ENCODE data around the gene CRYBG3. TPM values are rescaled to one million over a fixed set of nuclear protein-coding genes. Genes with fewer than 3 reads are reported as not detected.

The CRYBG3 gene
- total and polyA plus RNA-seq, 2 of the 13 experiments (the other 11 are each of a cell fraction or from before 2014, with no cell fraction given): 3.8 to 15.9 TPM

DNA sequence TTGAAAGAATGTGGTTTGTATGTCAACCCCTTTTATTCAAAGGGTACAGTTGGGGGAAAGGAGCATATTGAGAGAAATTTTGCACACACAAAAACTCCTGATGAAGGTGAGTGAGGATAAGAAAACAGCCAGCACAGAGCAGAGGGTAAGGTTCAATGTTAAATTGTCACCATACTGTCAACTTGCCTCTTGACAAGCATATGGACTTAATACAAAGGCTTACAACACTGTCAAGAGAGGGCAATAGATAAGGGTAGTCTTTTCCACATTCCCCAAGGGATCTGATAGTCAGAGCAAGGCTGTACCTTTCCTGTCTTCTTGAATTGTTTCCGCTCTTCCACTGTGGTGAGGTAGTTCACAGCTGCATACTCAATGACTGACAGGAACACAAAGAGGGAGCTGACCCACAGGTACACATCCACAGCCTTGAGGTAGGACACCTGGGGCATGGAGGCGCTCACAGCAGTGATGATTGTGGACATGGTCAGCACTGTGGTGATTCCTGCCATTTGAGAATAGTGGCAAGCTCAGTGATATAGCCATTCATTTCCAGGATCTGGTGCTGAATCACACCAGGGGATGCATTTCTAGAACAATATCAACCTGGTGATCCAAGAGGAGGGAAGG is 170.8 kb downstream of the CRYBG3 start (continued):
- TF ChIP-seq, protein P1, sequence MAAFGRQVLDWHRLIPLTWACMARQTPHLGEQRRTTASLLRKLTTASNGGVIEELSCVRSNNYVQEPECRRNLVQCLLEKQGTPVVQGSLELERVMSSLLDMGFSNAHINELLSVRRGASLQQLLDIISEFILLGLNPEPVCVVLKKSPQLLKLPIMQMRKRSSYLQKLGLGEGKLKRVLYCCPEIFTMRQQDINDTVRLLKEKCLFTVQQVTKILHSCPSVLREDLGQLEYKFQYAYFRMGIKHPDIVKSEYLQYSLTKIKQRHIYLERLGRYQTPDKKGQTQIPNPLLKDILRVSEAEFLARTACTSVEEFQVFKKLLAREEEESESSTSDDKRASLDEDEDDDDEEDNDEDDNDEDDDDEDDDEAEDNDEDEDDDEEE (CRISPR knock-in tag; IDR thresholded peaks at IDR 0.05): no peak
- TF ChIP-seq ZNF282 (IDR thresholded peaks at IDR 0.05; ENCODE audit: partially characterized antibody) (no peak), KDM5A (IDR thresholded peaks at IDR 0.05; ENCODE audit: borderline replicate concordance, low read length) (no peak), RBAK (CRISPR knock-in tag; IDR thresholded peaks at IDR 0.05) (no peak), NR3C1 (CRISPR knock-in tag; IDR thresholded peaks at IDR 0.05) (no peak), THYN1 (CRISPR knock-in tag; IDR thresholded peaks at IDR 0.05; ENCODE audit: borderline replicate concordance, low read depth) (no peak), MIER3 (CRISPR knock-in tag; IDR thresholded peaks at IDR 0.05; ENCODE audit: borderline replicate concordance) (no peak), DNMT1 (CRISPR knock-in tag; IDR thresholded peaks at IDR 0.05) (no peak), ZNF720 (CRISPR knock-in tag; IDR thresholded peaks at IDR 0.05) (no peak), SIX4 (CRISPR knock-in tag; IDR thresholded peaks at IDR 0.05) (no peak), DNMT3B (CRISPR knock-in tag; conservative IDR thresholded peaks at IDR 0.05) (no peak), DR1 (CRISPR knock-in tag; IDR thresholded peaks at IDR 0.05) (no peak), ZMYM2 (CRISPR knock-in tag; IDR thresholded peaks at IDR 0.05) (no peak), GATAD2A (CRISPR knock-in tag; IDR thresholded peaks at IDR 0.05) (0 out of 2 replicates have a peak, but pooled peaks have one; percentile 22), ZNF207 (IDR thresholded peaks at IDR 0.05; ENCODE audit: borderline replicate concordance) (no peak), ZNF234 (CRISPR knock-in tag; conservative IDR thresholded peaks at IDR 0.05) (no peak), ZNF510 (CRISPR knock-in tag; IDR thresholded peaks at IDR 0.05; ENCODE audit: low read depth) (no peak), DMAP1 (CRISPR knock-in tag; IDR thresholded peaks at IDR 0.05) (no peak)
- TF ChIP-seq, protein P2, sequence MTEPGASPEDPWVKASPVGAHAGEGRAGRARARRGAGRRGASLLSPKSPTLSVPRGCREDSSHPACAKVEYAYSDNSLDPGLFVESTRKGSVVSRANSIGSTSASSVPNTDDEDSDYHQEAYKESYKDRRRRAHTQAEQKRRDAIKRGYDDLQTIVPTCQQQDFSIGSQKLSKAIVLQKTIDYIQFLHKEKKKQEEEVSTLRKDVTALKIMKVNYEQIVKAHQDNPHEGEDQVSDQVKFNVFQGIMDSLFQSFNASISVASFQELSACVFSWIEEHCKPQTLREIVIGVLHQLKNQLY (CRISPR knock-in tag; IDR thresholded peaks at IDR 0.05): no peak
- TF ChIP-seq, protein P3, sequence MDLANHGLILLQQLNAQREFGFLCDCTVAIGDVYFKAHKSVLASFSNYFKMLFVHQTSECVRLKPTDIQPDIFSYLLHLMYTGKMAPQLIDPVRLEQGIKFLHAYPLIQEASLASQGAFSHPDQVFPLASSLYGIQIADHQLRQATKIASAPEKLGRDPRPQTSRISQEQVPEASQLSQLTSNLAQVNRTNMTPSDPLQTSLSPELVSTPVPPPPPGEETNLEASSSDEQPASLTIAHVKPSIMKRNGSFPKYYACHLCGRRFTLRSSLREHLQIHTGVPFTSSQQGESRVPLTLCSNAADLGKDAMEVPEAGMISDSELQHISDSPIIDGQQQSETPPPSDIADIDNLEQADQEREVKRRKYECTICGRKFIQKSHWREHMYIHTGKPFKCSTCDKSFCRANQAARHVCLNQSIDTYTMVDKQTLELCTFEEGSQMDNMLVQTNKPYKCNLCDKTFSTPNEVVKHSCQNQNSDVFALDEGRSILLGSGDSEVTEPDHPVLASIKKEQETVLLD (CRISPR knock-in tag; IDR thresholded peaks at IDR 0.05; ENCODE audit: low read depth): no peak
- TF ChIP-seq, protein P4, sequence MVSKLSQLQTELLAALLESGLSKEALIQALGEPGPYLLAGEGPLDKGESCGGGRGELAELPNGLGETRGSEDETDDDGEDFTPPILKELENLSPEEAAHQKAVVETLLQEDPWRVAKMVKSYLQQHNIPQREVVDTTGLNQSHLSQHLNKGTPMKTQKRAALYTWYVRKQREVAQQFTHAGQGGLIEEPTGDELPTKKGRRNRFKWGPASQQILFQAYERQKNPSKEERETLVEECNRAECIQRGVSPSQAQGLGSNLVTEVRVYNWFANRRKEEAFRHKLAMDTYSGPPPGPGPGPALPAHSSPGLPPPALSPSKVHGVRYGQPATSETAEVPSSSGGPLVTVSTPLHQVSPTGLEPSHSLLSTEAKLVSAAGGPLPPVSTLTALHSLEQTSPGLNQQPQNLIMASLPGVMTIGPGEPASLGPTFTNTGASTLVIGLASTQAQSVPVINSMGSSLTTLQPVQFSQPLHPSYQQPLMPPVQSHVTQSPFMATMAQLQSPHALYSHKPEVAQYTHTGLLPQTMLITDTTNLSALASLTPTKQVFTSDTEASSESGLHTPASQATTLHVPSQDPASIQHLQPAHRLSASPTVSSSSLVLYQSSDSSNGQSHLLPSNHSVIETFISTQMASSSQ (IDR thresholded peaks at IDR 0.05; ENCODE audit: low read depth): peak; percentile 42; the same call in 1 of the 2 replicates
- TF ChIP-seq, protein P4 (CRISPR knock-in tag; IDR thresholded peaks at IDR 0.05; ENCODE audit: borderline replicate concordance): peak; percentile 32; the same call in 1 of the 2 replicates
- TF ChIP-seq, protein P5, sequence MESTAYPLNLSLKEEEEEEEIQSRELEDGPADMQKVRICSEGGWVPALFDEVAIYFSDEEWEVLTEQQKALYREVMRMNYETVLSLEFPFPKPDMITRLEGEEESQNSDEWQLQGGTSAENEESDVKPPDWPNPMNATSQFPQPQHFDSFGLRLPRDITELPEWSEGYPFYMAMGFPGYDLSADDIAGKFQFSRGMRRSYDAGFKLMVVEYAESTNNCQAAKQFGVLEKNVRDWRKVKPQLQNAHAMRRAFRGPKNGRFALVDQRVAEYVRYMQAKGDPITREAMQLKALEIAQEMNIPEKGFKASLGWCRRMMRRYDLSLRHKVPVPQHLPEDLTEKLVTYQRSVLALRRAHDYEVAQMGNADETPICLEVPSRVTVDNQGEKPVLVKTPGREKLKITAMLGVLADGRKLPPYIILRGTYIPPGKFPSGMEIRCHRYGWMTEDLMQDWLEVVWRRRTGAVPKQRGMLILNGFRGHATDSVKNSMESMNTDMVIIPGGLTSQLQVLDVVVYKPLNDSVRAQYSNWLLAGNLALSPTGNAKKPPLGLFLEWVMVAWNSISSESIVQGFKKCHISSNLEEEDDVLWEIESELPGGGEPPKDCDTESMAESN (CRISPR knock-in tag; conservative IDR thresholded peaks at IDR 0.05): no peak
